Neural cell (in vitro differentiated cells): ENCODE results near the gene PDE1C.
A peak's percentile ranks its signal among the peaks of the same experiment; 100 is the strongest.

Source experiments
- CTCF ChIP-seq: fragments of 450-650 bp; IDR thresholded peaks from 2 replicates; pipeline ENCODE4 v1.5.1; 2014; ENCODE audit warnings: antibody characterized with exemption, mild to moderate bottlenecking, moderate library complexity; ENCODE audit not compliant: poor library complexity, severe bottlenecking
- EP300 ChIP-seq: fragments of 450-650 bp; conservative IDR thresholded peaks from 2 replicates; pipeline ENCODE4 v1.6.1; 2014; ENCODE audit warnings: antibody characterized with exemption, mild to moderate bottlenecking, moderate library complexity; ENCODE audit not compliant: poor library complexity, severe bottlenecking
- EZH2 ChIP-seq: fragments of 200-600, 300-800 bp; shearing (Covaris generic), sonication (generic); IDR thresholded peaks from 2 replicates; pipeline ENCODE4 v1.6.1; 2014; ENCODE audit warnings: antibody characterized with exemption, low read length, borderline replicate concordance, mild to moderate bottlenecking; ENCODE audit not compliant: insufficient read depth, poor library complexity, severe bottlenecking
- MXI1 ChIP-seq: fragments of 450-650 bp; conservative IDR thresholded peaks from 2 replicates; pipeline ENCODE4 v1.6.1; 2014; ENCODE audit warnings: antibody characterized with exemption, mild to moderate bottlenecking; ENCODE audit not compliant: poor library complexity, severe bottlenecking
- POLR2AphosphoS5 ChIP-seq: IDR thresholded peaks from 2 replicates; pipeline ENCODE4 v1.6.1; 2012
- RAD21 ChIP-seq: fragments of 450-650 bp; conservative IDR thresholded peaks from 2 replicates; pipeline ENCODE4 v1.6.1; 2014; ENCODE audit warnings: antibody characterized with exemption, mild to moderate bottlenecking, moderate library complexity
- SMC3 ChIP-seq: fragments of 450-650 bp; conservative IDR thresholded peaks from 2 replicates; pipeline ENCODE4 v1.6.1; 2014; ENCODE audit warnings: antibody characterized with exemption, mild to moderate bottlenecking, moderate library complexity; ENCODE audit not compliant: poor library complexity
- TAF1 ChIP-seq: IDR thresholded peaks from 2 replicates; pipeline ENCODE4 v1.6.1; 2012; ENCODE audit warnings: low read depth
- TF ChIP-seq, protein P1 (sequence below): IDR thresholded peaks from 2 replicates; pipeline ENCODE4 v1.6.1; 2012; ENCODE audit warnings: borderline replicate concordance

GRCh38 chr7:31979690-31980330 is 90.4 kb downstream of the PDE1C start:
- TF ChIP-seq EZH2 = no peak
- no peak for TF ChIP-seq CTCF
- peak; percentile 79 for TF ChIP-seq EP300
- TF ChIP-seq RAD21 = no peak
- no peak for TF ChIP-seq TAF1
- TF ChIP-seq, protein P1, sequence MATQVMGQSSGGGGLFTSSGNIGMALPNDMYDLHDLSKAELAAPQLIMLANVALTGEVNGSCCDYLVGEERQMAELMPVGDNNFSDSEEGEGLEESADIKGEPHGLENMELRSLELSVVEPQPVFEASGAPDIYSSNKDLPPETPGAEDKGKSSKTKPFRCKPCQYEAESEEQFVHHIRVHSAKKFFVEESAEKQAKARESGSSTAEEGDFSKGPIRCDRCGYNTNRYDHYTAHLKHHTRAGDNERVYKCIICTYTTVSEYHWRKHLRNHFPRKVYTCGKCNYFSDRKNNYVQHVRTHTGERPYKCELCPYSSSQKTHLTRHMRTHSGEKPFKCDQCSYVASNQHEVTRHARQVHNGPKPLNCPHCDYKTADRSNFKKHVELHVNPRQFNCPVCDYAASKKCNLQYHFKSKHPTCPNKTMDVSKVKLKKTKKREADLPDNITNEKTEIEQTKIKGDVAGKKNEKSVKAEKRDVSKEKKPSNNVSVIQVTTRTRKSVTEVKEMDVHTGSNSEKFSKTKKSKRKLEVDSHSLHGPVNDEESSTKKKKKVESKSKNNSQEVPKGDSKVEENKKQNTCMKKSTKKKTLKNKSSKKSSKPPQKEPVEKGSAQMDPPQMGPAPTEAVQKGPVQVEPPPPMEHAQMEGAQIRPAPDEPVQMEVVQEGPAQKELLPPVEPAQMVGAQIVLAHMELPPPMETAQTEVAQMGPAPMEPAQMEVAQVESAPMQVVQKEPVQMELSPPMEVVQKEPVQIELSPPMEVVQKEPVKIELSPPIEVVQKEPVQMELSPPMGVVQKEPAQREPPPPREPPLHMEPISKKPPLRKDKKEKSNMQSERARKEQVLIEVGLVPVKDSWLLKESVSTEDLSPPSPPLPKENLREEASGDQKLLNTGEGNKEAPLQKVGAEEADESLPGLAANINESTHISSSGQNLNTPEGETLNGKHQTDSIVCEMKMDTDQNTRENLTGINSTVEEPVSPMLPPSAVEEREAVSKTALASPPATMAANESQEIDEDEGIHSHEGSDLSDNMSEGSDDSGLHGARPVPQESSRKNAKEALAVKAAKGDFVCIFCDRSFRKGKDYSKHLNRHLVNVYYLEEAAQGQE = peak; percentile 58
- no peak for TF ChIP-seq SMC3
- TF ChIP-seq POLR2AphosphoS5 = peak; percentile 65
- TF ChIP-seq MXI1 = no peak
